Peyer's patch (tissue), 4 donors: Measurements from ENCODE around the gene IPP.

Experiments
- POLR2A ChIP-seq, 2 donors: fragments of 450-650 bp; IDR thresholded peaks; one replicate each; pipeline ENCODE4 v1.5.1; 2017; ENCODE audit warnings: antibody characterized with exemption in 2 of 2, mild to moderate bottlenecking in 2 of 2, moderate library complexity in 2 of 2
- TF ChIP-seq, protein P1 (sequence below), 6 experiments: fragments of 450-650 bp in 4 of 6; fragments of 200-600 bp in 2 of 6; sonication (generic) in 1 of 6; IDR thresholded peaks; one replicate each; pipeline ENCODE4 v1.5.1; 2017 to 2019; ENCODE audit warnings: antibody characterized with exemption in 6 of 6, mild to moderate bottlenecking in 3 of 6, moderate library complexity in 1 of 6

GRCh38 chr1:45746922-45747321 is 3.5 kb downstream of the IPP start:
- TF ChIP-seq, protein P1, sequence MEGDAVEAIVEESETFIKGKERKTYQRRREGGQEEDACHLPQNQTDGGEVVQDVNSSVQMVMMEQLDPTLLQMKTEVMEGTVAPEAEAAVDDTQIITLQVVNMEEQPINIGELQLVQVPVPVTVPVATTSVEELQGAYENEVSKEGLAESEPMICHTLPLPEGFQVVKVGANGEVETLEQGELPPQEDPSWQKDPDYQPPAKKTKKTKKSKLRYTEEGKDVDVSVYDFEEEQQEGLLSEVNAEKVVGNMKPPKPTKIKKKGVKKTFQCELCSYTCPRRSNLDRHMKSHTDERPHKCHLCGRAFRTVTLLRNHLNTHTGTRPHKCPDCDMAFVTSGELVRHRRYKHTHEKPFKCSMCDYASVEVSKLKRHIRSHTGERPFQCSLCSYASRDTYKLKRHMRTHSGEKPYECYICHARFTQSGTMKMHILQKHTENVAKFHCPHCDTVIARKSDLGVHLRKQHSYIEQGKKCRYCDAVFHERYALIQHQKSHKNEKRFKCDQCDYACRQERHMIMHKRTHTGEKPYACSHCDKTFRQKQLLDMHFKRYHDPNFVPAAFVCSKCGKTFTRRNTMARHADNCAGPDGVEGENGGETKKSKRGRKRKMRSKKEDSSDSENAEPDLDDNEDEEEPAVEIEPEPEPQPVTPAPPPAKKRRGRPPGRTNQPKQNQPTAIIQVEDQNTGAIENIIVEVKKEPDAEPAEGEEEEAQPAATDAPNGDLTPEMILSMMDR (IDR thresholded peaks at IDR 0.05) = no peak
- no peak for TF ChIP-seq POLR2A (IDR thresholded peaks at IDR 0.05)
